MM.1S (cell line): ENCODE results near the gene PTPRK.

Experiments used
- EZH2phosphoT487 ChIP-seq: fragments of 300-600 bp; sonication (generic); IDR thresholded peaks from 2 replicates; pipeline ENCODE4 v1.6.1; 2018; ENCODE audit warnings: antibody characterized with exemption, low read length
- TF ChIP-seq, protein P1 (sequence below): fragments of 300-600 bp; sonication (generic); IDR thresholded peaks from 2 replicates; pipeline ENCODE4 v1.5.1; 2016; ENCODE audit warnings: antibody characterized with exemption, low read length, mixed read lengths

DNA sequence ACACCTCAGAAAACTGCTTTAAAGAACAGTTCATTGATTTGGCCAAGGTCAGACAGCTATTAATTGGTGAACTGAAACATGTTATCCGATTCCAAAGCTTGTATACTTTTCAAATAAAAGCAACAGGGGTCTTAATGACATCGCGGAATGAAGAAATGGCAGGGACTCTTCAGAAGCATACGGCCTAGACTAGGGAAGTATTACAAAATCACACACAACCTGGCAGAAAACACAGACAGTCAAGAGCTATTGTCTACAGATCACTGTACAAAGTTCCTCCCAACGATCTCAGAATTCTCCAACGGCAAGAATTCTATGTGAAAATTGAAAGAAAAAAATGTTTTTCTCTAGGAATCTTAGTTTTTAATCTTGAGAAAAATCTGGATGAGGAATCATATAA lies 105.5 kb downstream of the PTPRK start:
- TF ChIP-seq EZH2phosphoT487: no peak
- TF ChIP-seq, protein P1, sequence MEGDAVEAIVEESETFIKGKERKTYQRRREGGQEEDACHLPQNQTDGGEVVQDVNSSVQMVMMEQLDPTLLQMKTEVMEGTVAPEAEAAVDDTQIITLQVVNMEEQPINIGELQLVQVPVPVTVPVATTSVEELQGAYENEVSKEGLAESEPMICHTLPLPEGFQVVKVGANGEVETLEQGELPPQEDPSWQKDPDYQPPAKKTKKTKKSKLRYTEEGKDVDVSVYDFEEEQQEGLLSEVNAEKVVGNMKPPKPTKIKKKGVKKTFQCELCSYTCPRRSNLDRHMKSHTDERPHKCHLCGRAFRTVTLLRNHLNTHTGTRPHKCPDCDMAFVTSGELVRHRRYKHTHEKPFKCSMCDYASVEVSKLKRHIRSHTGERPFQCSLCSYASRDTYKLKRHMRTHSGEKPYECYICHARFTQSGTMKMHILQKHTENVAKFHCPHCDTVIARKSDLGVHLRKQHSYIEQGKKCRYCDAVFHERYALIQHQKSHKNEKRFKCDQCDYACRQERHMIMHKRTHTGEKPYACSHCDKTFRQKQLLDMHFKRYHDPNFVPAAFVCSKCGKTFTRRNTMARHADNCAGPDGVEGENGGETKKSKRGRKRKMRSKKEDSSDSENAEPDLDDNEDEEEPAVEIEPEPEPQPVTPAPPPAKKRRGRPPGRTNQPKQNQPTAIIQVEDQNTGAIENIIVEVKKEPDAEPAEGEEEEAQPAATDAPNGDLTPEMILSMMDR: no peak
